ENCODE measurements around the gene TMEM143.
"Not testable (repeated sequence)": the region's sequence is repeated elsewhere in the genome, so short reads cannot be mapped to it uniquely, and the experiment has no call there.

The TMEM143 gene

DNA sequence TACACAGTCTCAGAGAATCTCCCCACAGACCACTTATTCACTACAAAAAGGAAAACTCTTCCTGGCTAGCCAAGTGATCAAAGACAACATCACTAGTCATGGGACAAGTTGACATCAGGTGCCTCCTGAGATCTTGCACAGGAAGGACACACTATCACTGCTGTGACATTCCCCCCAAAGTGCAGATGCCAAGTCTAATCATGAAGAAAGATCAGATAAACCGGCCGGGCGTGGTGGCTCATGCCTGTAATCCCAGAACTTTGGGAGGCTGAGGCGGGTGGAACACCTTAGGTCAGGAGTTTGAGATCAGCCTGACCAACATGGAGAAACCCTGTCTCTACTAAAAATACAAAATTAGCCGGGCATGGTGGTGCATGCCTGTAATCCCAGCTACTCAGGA, 54.0 kb downstream of the TMEM143 start:
- H3K9me3 Mint-ChIP-seq; H3K4me1 Mint-ChIP-seq (ENCODE audit: low read depth); H3K27me3 Mint-ChIP-seq; H3K4me3 Mint-ChIP-seq; H3K27ac Mint-ChIP-seq; H3K36me3 Mint-ChIP-seq (ENCODE audit: low read depth): not testable (repeated sequence)

DNA sequence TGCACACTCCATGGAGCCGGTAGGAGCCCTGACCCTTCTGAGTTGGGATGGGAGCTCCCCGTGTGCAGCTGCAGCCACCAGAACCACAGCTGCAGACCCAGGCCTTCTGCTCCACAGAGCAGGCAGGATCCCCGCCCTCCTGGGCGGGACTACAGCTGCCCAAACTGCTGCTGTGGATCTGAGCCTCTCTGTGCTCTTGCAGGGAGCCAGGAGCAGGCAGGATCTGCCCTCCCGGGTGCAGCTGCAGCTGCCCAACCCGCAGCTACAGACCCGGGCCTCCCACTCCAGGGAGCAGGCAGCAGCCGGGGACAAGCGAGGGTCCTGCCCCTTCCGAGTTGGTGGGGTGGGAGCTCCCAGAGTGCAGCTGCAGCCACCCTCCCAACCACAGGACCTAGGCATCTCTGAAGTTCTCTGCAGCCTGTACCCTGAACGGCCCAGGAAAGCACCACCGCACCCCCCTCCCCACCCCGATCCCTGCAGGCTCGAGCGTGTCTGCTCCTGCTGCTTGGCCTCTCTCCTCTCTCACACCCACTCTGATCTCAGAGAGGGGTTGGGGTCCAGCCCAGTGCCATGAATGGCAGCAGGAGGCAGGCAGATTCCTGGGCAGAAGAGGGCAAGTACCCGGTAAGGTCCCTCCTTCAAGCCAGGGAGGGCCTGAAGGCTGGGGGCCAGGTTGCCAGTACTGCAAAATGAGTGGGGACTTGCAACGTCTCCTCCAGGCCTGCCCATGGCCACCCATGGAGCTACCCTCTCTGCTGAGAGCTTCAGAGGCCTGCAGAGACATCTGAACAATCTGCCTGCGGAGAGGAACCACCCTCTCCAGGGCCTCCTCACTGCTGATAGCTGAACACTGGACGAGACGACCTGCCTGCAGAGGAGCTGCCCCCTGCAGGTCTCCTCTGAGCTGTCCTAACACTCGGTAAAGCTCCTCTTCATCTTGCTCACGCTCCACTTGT, 54.8 kb downstream of the TMEM143 start:
- Mint-ChIP-seq H3K27me3 (no peaks in the 10 kb centered on the region), H3K36me3 (ENCODE audit: low read depth) (no peaks in the 10 kb centered on the region), H3K27ac (no peak overlapping the region), H3K4me1 (ENCODE audit: low read depth) (no peaks in the 10 kb centered on the region), H3K9me3 (no peaks in the 10 kb centered on the region), H3K4me3 (no peak overlapping the region)

DNA sequence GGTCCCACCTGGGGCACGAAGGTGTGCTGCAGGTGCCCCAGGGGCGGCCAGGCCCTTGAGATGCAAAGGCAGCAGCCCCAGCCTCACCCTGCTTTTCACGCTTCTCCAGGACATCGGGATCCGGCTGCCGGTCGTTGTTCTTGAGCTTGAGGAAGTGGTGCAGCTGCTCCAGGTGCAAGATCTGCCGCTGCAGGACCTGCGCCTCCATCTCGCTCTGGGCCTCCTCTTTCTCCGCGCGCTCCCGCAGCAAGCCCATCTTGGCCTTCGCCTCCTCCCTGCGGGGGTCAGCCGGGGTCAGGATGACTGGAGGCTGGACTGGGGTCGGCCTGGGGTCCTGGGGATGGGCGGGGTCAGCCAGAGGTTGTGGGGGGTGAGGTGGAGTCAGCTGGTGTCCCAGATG, 59.9 kb downstream of the TMEM143 start:
- no peak overlapping the region for H3K4me3 Mint-ChIP-seq
- no peaks in the 10 kb centered on the region for H3K9me3 Mint-ChIP-seq
- H3K27me3 Mint-ChIP-seq, result no peaks in the 10 kb centered on the region
- no peaks in the 10 kb centered on the region for H3K36me3 Mint-ChIP-seq (ENCODE audit: low read depth)
- H3K27ac Mint-ChIP-seq, result no peak overlapping the region
- no peaks in the 10 kb centered on the region for H3K4me1 Mint-ChIP-seq (ENCODE audit: low read depth)

DNA sequence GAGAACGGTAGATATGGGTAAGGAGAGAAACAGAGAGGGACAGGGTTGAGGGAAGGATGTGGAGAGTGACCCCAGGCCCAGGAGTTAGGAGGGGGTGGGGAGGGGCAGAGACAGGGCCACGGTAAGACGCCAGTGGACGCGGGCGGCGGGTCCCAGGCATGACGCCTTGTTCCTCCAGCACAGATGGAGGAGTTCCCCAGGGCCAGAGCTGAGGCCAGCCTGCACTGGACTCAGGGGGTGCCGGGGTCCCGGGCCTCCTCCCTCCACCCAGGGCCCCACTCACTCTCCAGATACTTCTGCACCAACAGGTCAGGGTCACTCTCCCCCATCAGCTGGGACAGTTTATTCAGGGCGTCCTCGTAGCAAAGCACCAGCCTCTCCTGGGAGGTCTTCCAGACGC, 60.4 kb downstream of the TMEM143 start:
- Mint-ChIP-seq H3K27ac (no peak overlapping the region), H3K36me3 (ENCODE audit: low read depth) (no peaks in the 10 kb centered on the region), H3K27me3 (no peaks in the 10 kb centered on the region), H3K4me1 (ENCODE audit: low read depth) (no peaks in the 10 kb centered on the region), H3K4me3 (no peak overlapping the region), H3K9me3 (no peaks in the 10 kb centered on the region)

DNA sequence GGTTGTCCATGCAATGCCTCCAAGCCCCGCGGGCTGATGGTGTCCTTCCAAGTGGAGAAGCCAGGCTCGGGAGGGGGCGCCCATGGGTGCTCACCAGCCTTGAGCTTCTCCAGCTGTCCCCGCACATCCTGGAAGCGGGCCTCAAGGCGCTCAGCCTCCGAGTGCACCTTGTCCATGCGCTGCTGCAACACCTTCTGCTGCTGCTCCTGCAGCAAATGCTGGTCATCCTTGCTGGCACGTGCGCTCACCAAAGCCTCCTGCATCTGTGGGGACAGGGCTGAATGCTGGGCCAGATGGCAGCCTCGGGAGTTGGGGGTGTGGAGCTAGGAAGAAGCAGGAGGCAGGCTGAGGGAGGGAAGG, 61.2 kb downstream of the TMEM143 start:
- no peaks in the 10 kb centered on the region for H3K9me3 Mint-ChIP-seq
- H3K36me3 Mint-ChIP-seq (ENCODE audit: low read depth), result no peaks in the 10 kb centered on the region
- no peaks in the 10 kb centered on the region for H3K4me1 Mint-ChIP-seq (ENCODE audit: low read depth)
- no peaks in the 10 kb centered on the region for H3K27me3 Mint-ChIP-seq
- no peak overlapping the region for H3K27ac Mint-ChIP-seq
- no peak overlapping the region for H3K4me3 Mint-ChIP-seq

DNA sequence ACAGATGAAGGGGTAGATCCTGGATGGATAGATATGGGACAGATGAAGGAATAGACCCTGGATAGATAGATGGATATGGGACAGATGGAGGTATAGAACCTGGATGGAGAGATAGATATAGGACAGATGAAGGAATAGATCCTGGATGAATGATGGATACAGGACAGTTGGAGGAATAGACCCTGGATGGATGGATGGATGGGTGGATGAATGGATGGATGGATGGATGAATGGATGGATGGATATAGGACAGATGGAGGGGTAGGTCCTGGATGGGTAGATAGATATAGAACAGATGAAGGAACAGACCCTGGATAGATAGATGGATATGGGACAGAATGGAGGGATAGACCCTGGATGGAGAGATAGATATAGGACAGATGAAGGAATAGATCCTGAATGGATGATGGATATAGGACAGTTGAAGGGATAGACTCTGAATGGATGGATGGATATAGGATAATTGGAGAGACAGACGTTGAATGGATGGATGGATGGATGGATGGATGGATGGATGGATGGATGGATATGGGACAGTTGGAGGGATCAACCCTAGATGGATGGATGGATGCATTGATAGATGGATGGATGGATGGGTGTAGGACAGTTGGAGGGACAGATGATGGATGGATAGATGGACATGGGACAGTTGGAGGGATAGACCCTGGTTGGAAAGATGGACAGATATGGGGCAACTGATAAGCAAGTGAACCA, 61.7 kb downstream of the TMEM143 start:
- Mint-ChIP-seq H3K27me3 (no peaks in the 10 kb centered on the region), H3K36me3 (ENCODE audit: low read depth) (no peaks in the 10 kb centered on the region), H3K4me3 (no peak overlapping the region), H3K27ac (no peak overlapping the region), H3K4me1 (ENCODE audit: low read depth) (no peaks in the 10 kb centered on the region), H3K9me3 (no peaks in the 10 kb centered on the region)

DNA sequence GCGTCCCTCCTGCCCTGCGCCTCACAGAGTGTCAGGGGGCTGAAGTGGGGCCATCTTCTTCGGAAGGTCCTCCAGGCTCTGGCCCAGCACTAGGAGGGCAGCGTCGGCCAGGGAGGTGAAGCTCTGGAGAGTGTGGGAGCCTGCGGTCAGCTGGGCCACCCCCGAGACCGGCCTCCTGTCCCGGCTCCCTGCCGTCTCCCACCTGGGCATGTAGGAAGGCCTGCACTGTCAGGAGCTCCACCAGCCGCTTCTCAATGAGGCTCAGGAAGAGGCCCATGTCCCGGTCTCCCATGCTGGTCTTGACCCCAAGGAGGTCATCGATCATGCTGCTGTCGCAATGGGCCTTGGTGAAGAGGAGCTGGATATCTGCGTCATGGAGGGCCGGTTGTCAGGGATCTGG, 65.8 kb downstream of the TMEM143 start:
- no peak overlapping the region for H3K4me3 Mint-ChIP-seq
- no peaks in the 10 kb centered on the region for H3K36me3 Mint-ChIP-seq (ENCODE audit: low read depth)
- H3K27me3 Mint-ChIP-seq, result no peaks in the 10 kb centered on the region
- H3K27ac Mint-ChIP-seq, result no peak overlapping the region
- no peaks in the 10 kb centered on the region for H3K9me3 Mint-ChIP-seq
- no peaks in the 10 kb centered on the region for H3K4me1 Mint-ChIP-seq (ENCODE audit: low read depth)

DNA sequence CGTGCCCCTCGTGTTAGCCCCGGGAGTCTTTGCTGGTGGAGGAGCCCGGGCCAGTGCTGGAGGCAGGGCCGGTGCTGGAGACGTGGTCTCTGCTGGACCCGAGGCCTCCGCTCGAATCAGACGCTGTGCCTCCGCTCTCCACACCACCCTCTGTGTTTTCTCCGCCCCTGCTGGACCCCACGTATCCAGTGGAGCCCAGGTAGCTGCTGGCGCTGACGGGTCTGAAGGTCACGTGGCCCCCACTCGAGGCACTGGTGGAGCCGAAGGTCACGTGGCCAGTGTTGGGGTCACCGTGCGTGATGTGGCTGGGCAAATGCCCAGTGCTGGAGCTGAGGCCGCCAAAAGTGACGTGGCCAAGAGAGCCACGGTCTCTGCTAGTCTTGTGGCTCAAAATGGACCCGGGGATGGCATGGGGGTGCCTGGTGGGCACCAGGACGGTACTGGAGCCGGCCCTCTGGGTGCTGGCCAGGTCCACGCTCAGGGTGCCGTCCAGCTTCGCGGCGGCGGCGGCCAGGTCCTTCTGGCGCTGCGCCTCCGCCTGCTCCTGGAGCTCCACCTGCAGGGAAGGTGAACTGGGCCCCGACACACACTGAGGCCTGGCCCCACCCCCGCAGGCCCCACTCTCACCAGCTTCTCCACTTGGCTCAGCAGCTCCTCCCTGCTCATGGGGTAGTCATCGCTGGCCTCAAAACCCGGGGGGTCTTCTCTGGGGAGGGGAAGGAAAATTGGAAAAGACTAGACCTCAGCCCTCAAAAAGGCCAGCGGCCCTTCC, 66.6 kb downstream of the TMEM143 start:
- H3K27me3 Mint-ChIP-seq, result no peaks in the 10 kb centered on the region

DNA sequence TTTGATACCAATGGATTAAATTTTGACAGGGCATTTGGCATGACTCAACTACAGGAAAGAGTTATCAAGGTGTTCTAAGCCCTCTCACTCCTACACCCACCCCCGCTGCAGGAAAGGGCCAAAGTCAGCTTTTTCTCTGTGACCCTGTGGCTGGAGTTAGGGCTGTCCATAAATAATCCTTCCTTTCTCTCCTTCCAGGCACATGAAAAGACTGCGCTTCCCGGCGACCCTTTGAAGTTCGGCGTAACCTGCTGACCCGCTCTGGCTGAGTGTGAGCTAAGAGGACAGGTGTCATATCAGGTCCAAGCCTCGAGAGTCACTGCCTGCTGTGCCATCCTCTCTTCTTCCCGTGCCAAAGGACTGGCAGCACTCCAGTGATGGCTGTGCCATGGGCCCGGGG, 68.3 kb downstream of the TMEM143 start:
- Mint-ChIP-seq H3K27me3 (no peaks in the 10 kb centered on the region), H3K36me3 (ENCODE audit: low read depth) (no peaks in the 10 kb centered on the region), H3K4me3 (no peak overlapping the region), H3K4me1 (ENCODE audit: low read depth) (peaks cover 7% of the 10 kb centered on the region), H3K27ac (no peak overlapping the region), H3K9me3 (no peaks in the 10 kb centered on the region)

More for the DNA sequence above, 66.6 kb downstream of the TMEM143 start:
- H3K4me3 Mint-ChIP-seq, result no peak overlapping the region
- H3K4me1 Mint-ChIP-seq (ENCODE audit: low read depth), result no peaks in the 10 kb centered on the region
- H3K9me3 Mint-ChIP-seq, result no peaks in the 10 kb centered on the region
- no peak overlapping the region for H3K27ac Mint-ChIP-seq
- no peaks in the 10 kb centered on the region for H3K36me3 Mint-ChIP-seq (ENCODE audit: low read depth)

DNA sequence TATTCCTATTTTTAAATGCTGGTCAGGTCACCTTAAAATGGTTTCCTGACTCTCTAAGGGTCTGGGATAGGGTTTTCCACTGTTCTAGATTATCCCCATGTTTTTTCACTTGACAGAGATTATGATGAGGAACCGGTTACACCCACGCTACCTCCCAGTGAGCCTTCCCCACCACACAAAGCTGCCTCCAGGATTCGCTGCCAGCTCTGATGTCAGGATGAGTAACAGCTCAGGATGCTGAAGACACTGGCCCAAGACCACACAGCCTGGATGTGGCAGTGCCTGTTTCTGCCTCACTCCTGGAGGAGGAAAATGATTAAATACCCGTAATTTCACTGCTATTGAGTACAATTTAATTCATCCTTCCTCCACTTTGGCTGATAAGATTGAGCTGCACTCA, 70.9 kb downstream of the TMEM143 start:
- no peaks in the 10 kb centered on the region for H3K36me3 Mint-ChIP-seq (ENCODE audit: low read depth)
- H3K9me3 Mint-ChIP-seq, result no peaks in the 10 kb centered on the region
- peaks cover 5% of the 10 kb centered on the region for H3K27me3 Mint-ChIP-seq
- no peak overlapping the region for H3K4me3 Mint-ChIP-seq
- peaks cover 7% of the 10 kb centered on the region for H3K4me1 Mint-ChIP-seq (ENCODE audit: low read depth)
- H3K27ac Mint-ChIP-seq, result no peak overlapping the region

DNA sequence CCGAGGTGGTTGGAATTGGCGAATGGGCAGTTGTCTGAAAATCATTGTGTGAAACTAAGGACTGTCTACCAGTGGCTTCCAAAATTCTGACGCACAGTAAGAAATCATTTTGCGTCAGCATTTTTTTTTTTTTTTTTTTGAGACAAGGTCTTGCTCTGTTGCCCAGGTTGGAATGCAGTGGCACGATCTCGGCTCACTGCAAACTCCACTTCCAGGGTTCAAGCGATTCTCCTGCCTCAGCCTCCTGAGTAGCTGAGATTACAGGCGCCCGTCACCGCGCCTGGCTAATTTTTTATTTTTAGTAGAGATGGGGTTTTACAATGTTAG, 72.3 kb downstream of the TMEM143 start:
- H3K27ac Mint-ChIP-seq; H3K36me3 Mint-ChIP-seq (ENCODE audit: low read depth); H3K9me3 Mint-ChIP-seq; H3K4me1 Mint-ChIP-seq (ENCODE audit: low read depth); H3K27me3 Mint-ChIP-seq: not testable (repeated sequence)
- peak overlapping the region; percentile 79 for H3K4me3 Mint-ChIP-seq

DNA sequence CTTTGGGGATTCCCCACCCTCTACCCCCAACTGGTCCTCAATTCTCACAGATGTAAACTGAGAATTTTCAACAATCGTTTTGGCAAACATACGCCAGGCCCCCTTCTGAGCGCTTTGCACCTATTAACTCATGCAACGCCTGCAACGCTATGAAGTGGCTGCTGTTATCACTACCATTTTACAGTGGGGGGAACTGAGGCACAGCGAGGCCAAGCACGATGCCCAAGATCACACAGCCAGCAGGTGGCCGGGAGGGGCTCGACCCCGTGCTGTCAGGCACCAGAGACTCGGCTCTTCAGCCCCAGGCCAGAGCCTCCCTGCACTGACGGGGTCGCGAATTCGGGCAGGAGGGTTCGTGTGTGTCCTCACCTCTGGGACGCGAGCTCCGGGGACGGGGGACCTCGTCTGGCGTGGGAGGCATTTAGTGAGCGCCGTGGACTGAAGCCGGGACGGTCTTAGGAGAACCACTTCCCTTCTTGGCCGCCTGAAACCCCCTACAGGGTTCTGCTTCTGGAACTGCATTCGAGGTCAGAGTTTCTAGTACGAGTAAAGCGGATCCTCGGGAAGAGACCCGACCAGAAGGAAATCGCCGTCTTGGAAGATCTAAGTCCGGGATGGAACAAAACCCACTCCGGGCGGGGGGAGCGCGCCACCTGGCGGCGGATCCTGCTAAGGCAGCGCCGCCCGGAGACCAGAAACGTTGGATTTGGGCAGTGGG, 72.8 kb downstream of the TMEM143 start:
- Mint-ChIP-seq H3K4me3 (peak overlapping the region; percentile 79), H3K27ac (no peak overlapping the region), H3K4me1 (ENCODE audit: low read depth) (peaks cover 7% of the 10 kb centered on the region), H3K9me3 (peaks cover 6% of the 10 kb centered on the region), H3K27me3 (peaks cover 5% of the 10 kb centered on the region), H3K36me3 (ENCODE audit: low read depth) (peaks cover 6% of the 10 kb centered on the region)

DNA sequence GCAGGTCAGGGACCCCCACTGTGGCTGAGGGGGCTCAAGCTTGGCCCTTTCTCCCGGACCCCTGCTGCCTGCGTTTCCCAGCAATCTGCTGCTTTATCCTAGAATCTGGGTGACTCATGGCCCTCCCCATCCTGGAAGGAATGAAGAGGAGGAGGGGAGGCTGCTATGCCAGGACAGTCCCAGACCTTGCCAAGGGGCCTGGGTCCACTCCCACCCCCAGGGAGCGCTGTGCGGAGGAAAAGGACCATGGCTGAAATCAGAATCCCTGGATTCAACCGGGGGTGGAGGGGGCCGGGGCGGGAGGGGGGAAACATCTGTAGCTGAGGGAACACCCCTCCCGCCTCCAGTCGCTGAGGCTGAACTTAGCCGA, 73.4 kb downstream of the TMEM143 start:
- H3K4me1 Mint-ChIP-seq (ENCODE audit: low read depth), result peaks cover 7% of the 10 kb centered on the region
- peaks cover 7% of the 10 kb centered on the region for H3K9me3 Mint-ChIP-seq
- no peak overlapping the region for H3K27ac Mint-ChIP-seq
- no peak overlapping the region for H3K4me3 Mint-ChIP-seq
- H3K27me3 Mint-ChIP-seq, result peaks cover 5% of the 10 kb centered on the region
- H3K36me3 Mint-ChIP-seq (ENCODE audit: low read depth), result peaks cover 8% of the 10 kb centered on the region

DNA sequence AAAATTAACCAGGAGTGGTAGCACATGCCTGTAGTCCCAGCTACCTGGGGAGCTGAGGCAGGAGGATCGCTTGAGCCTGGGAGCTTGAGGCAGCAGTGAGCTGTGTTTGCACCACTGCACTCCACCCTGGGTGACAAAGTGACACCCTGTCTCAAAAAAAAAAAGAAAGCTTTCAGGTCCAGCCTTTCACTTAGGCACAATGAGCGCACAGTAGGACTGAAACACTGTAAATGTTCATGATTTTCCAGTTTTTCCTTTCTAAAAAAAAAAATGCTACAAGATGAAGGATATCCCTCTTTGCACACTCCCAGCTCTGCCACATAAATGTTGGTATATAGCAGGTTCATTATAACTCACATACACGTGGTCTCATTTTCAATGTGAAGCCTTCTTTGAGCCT, 76.0 kb downstream of the TMEM143 start:
- peaks cover 7% of the 10 kb centered on the region for H3K9me3 Mint-ChIP-seq
- H3K4me3 Mint-ChIP-seq, result no peak overlapping the region
- H3K4me1 Mint-ChIP-seq (ENCODE audit: low read depth), result peaks cover 7% of the 10 kb centered on the region
- H3K27me3 Mint-ChIP-seq, result peaks cover 9% of the 10 kb centered on the region
- peaks cover 11% of the 10 kb centered on the region for H3K36me3 Mint-ChIP-seq (ENCODE audit: low read depth)
- H3K27ac Mint-ChIP-seq, result no peak overlapping the region

DNA sequence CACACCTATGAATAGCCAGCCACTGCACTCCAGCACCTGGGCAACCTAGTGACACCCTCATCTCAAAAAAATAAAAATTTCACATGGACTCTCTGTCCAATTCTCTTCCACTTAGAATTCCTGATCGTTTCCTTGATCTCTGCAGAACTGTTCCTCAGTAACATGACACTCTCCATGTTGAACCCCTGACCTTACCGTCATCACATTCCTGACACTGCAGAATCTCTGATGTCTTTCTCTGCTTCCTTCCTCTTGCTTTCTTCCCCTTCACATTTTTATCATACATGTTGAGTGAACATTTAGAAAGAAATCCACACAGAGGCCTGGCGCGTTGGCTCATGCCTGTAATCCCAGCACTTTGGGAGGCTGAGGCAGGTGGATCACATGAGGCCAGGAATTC, 78.8 kb downstream of the TMEM143 start:
- Mint-ChIP-seq H3K27me3 (peaks cover 9% of the 10 kb centered on the region), H3K4me1 (ENCODE audit: low read depth) (no peaks in the 10 kb centered on the region), H3K36me3 (ENCODE audit: low read depth) (peaks cover 11% of the 10 kb centered on the region), H3K4me3 (no peak overlapping the region), H3K9me3 (peaks cover 7% of the 10 kb centered on the region), H3K27ac (no peak overlapping the region)
